ENCODE data around the gene GRP.

DNA sequence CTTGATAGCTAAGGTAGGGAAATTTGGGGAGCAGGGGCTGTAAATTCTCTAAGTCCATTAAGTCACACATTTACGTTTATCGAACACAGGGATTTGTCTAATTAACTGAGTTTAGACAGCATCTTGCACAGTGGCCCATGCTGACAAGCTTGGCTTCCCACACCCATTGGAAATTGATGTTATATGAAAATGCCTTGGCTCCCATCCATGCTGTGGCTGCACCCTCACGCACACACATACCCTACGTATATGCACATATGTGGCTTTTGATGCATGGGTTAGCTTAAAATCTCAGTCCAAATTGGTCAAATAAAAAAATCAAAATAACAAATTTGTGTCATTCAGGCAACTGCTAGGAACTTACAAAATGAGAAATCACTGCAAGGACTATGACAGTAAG lies 42.5 kb upstream of the GRP start:
- TF ChIP-seq, protein P1, sequence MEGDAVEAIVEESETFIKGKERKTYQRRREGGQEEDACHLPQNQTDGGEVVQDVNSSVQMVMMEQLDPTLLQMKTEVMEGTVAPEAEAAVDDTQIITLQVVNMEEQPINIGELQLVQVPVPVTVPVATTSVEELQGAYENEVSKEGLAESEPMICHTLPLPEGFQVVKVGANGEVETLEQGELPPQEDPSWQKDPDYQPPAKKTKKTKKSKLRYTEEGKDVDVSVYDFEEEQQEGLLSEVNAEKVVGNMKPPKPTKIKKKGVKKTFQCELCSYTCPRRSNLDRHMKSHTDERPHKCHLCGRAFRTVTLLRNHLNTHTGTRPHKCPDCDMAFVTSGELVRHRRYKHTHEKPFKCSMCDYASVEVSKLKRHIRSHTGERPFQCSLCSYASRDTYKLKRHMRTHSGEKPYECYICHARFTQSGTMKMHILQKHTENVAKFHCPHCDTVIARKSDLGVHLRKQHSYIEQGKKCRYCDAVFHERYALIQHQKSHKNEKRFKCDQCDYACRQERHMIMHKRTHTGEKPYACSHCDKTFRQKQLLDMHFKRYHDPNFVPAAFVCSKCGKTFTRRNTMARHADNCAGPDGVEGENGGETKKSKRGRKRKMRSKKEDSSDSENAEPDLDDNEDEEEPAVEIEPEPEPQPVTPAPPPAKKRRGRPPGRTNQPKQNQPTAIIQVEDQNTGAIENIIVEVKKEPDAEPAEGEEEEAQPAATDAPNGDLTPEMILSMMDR (IDR thresholded peaks at IDR 0.05; ENCODE audit: insufficient read depth, low read length, poor library complexity, severe bottlenecking) = no peak
- no peak for TF ChIP-seq EZH2phosphoT487 (conservative IDR thresholded peaks at IDR 0.05; ENCODE audit: low read length)
